ENCODE results near the gene SULT1A2.
A peak's percentile ranks its signal among the peaks of the same experiment; 100 is the strongest.
"Not testable (repeated sequence)": the region's sequence is repeated elsewhere in the genome, so short reads cannot be mapped to it uniquely, and the experiment has no call there.

The SULT1A2 gene

GRCh38 chr16:28554634-28555423 lies 42.0 kb downstream of the SULT1A2 start:
- DNase-seq, result no peak

GRCh38 chr16:28553776-28554633 lies 42.8 kb downstream of the SULT1A2 start, which contains the start of gene SGF29:
TSS of gene SGF29 (plus strand) at chr16:28553920. CDS start at chr16:28581070, 27,150 bp downstream.
- peak; percentile 91 for DNase-seq

GRCh38 chr16:28549301-28549899 lies 47.5 kb downstream of the SULT1A2 start:
- peak; percentile 79 to 80 for DNase-seq

GRCh38 chr16:28548306-28548802 lies 48.5 kb downstream of the SULT1A2 start:
- no peak for DNase-seq

- DNase-seq, result no peak
Observed at GRCh38 chr16:28546626-28547025, 50.2 kb downstream of the SULT1A2 start.

- DNase-seq, result not testable (repeated sequence)
Observed at GRCh38 chr16:28545964-28546363, 50.9 kb downstream of the SULT1A2 start.

- no peak for DNase-seq
Observed at GRCh38 chr16:28544998-28545397, 51.9 kb downstream of the SULT1A2 start.

GRCh38 chr16:28543072-28543471 lies 53.8 kb downstream of the SULT1A2 start:
- peak; percentile 87 to 93 for DNase-seq

GRCh38 chr16:28542646-28543045 lies 54.2 kb downstream of the SULT1A2 start:
- DNase-seq, result no peak

Measured in AML-193 (cell line).